Liver (tissue), 9 donors: Measurements from ENCODE around the gene SSR3. TPM values are rescaled to one million over a fixed set of nuclear protein-coding genes. Genes with fewer than 3 reads are reported as not detected.
"Not testable (repeated sequence)": the region's sequence is repeated elsewhere in the genome, so short reads cannot be mapped to it uniquely, and the experiment has no call there.

ENCODE experiments used
- DNase-seq: peaks from one replicate; pipeline ENCODE4 v3.0.0-alpha.2; 2017; ENCODE audit warnings: low spot score
- H3K27ac ChIP-seq, 2 donors: one replicate each; pipeline ENCODE4 v1.7.0; 2013; ENCODE audit warnings: inconsistent platforms in 2 of 2, low read length in 2 of 2, control low read depth in 1 of 2, low read depth in 1 of 2, mild to moderate bottlenecking in 1 of 2
- H3K27me3 ChIP-seq, 4 donors: one replicate each; pipeline versions ENCODE4 v1.6.1 to v1.7.0; 2013; ENCODE audit warnings: low read length in 3 of 4, inconsistent platforms in 1 of 4, mild to moderate bottlenecking in 1 of 4, moderate library complexity in 1 of 4; ENCODE audit not compliant: control insufficient read depth in 4 of 4, insufficient read depth in 4 of 4
- H3K36me3 ChIP-seq, 4 donors: one replicate each; pipeline versions ENCODE4 v1.6.1 to v1.7.0; 2013; ENCODE audit warnings: low read length in 3 of 4, mild to moderate bottlenecking in 3 of 4, low read depth in 1 of 4, moderate library complexity in 1 of 4; ENCODE audit not compliant: control insufficient read depth in 4 of 4, insufficient read depth in 3 of 4
- H3K4me1 ChIP-seq, 4 donors: one replicate each; pipeline versions ENCODE4 v1.6.1 to v1.7.0; 2013; ENCODE audit warnings: low read length in 3 of 4, mild to moderate bottlenecking in 3 of 4, moderate library complexity in 1 of 4; ENCODE audit not compliant: control insufficient read depth in 4 of 4, insufficient read depth in 4 of 4
- H3K4me3 ChIP-seq, 3 donors: one replicate each; pipeline versions ENCODE4 v1.6.1 to v1.7.0; 2013; ENCODE audit warnings: low read length in 3 of 3, control low read depth in 1 of 3, low read depth in 1 of 3, mild to moderate bottlenecking in 1 of 3
- H3K9ac ChIP-seq, 2 donors: one replicate each; pipeline ENCODE4 v1.7.0; 2013; ENCODE audit warnings: low read length in 2 of 2, mild to moderate bottlenecking in 2 of 2, moderate library complexity in 2 of 2, control low read depth in 1 of 2, low read depth in 1 of 2
- H3K9me3 ChIP-seq, 4 donors: one replicate each; pipeline versions ENCODE4 v1.6.1 to v1.7.0; 2013; ENCODE audit warnings: low read length in 3 of 4; ENCODE audit not compliant: control insufficient read depth in 4 of 4
- ATF3 ChIP-seq: IDR thresholded peaks from 2 replicates; pipeline ENCODE4 v1.6.1; 2016; ENCODE audit warnings: antibody characterized with exemption
- EGR1 ChIP-seq, 2 donors: IDR thresholded peaks; 2 replicates each; pipeline ENCODE4 v1.6.1; 2016 to 2018; ENCODE audit warnings: antibody characterized with exemption in 2 of 2, low read depth in 2 of 2
- HNF4G ChIP-seq: IDR thresholded peaks from 2 replicates; pipeline ENCODE4 v1.6.1; 2016; ENCODE audit warnings: antibody characterized with exemption
- RAD21 ChIP-seq, 2 donors: IDR thresholded peaks; 2 replicates each; pipeline ENCODE4 v1.6.1; 2016; ENCODE audit warnings: antibody characterized with exemption in 2 of 2, mild to moderate bottlenecking in 2 of 2
- REST ChIP-seq: IDR thresholded peaks from 2 replicates; pipeline ENCODE4 v1.6.1; 2016; ENCODE audit warnings: antibody characterized with exemption, mild to moderate bottlenecking
- RXRA ChIP-seq, 2 donors: IDR thresholded peaks; 2 replicates each; pipeline ENCODE4 v1.6.1; 2017 to 2018; ENCODE audit warnings: antibody characterized with exemption in 2 of 2, mild to moderate bottlenecking in 1 of 2
- TAF1 ChIP-seq: conservative IDR thresholded peaks from 2 replicates; pipeline ENCODE4 v1.6.1; 2016; ENCODE audit warnings: antibody characterized with exemption, mild to moderate bottlenecking
- WGBS: extraction: QIAGEN DNeasy Blood & Tissue Kit; methylation state at CpG from one replicate; pipeline ENCODE4 v1.1.7; 2013; 5-methylcytosine and 5-hydroxymethylcytosine counted together
- polyA plus RNA-seq, 2 donors: library from polyadenylated mRNA; stranded (reverse) in 1 of 2; unstranded in 1 of 2; fragments of 200-250 nt in 1 of 2; fragments of >200 nt in 1 of 2; fragmentation: Nextera tagmentation in 1 of 2; extraction: Ambion mirVana in 1 of 2; gene quantifications; one replicate each; pipeline versions ENCODE4 v1.2.1 to v1.2.3, GENCODE V29; 2013 to 2015
- total RNA-seq, 2 donors: library from RNA; depleted of rRNA; stranded (reverse); fragments of >200 nt; gene quantifications; one replicate each; pipeline ENCODE4 v1.2.3, GENCODE V29; 2014
- TF ChIP-seq, protein P1 (sequence below): IDR thresholded peaks from 2 replicates; pipeline ENCODE4 v1.6.1; 2016; ENCODE audit warnings: antibody characterized with exemption
- TF ChIP-seq, protein P2 (sequence below): fragments of 150-350 bp; IDR thresholded peaks from 2 replicates; pipeline ENCODE4 v1.5.1; 2017; ENCODE audit warnings: improper control_type of control experiment, low read depth, low read length; ENCODE audit not compliant: missing input control
- donor health status: healthy.
- donor health status: healthy.
- donor health status: healthy.
- donor health status: healthy.
- donor health status: healthy.

SSR3 gene
- total and polyA plus RNA-seq, 4 donors: 63.7 to 168 (median 115) TPM

- no peak for DNase-seq
- Histone ChIP-seq H3K4me1 (peaks cover 0 to 10% (median 5%) of the 10 kb centered on the region in 4 donors), H3K9ac (no peak overlapping the region), H3K27me3 (no peaks in the 10 kb centered on the region), H3K9me3 (no peaks in the 10 kb centered on the region), H3K27ac (no peak overlapping the region), H3K36me3 (no peaks in the 10 kb centered on the region), H3K4me3 (no peak overlapping the region)
- TF ChIP-seq ATF3 (no peak), TAF1 (no peak), HNF4G (no peak), RAD21 (IDR thresholded peaks at IDR 0.05) (no peak), EGR1 (IDR thresholded peaks at IDR 0.05; ENCODE audit: low read depth in 2 of 2) (no peak)
- TF ChIP-seq, protein P1, sequence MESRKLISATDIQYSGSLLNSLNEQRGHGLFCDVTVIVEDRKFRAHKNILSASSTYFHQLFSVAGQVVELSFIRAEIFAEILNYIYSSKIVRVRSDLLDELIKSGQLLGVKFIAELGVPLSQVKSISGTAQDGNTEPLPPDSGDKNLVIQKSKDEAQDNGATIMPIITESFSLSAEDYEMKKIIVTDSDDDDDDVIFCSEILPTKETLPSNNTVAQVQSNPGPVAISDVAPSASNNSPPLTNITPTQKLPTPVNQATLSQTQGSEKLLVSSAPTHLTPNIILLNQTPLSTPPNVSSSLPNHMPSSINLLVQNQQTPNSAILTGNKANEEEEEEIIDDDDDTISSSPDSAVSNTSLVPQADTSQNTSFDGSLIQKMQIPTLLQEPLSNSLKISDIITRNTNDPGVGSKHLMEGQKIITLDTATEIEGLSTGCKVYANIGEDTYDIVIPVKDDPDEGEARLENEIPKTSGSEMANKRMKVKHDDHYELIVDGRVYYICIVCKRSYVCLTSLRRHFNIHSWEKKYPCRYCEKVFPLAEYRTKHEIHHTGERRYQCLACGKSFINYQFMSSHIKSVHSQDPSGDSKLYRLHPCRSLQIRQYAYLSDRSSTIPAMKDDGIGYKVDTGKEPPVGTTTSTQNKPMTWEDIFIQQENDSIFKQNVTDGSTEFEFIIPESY: no peak
These were observed 38.9 kb upstream of the SSR3 start for GRCh38 chr3:156593814-156594213.

- H3K9ac ChIP-seq, DNase-seq, H3K27ac ChIP-seq, H3K4me3 ChIP-seq, H3K36me3 ChIP-seq, H3K27me3 ChIP-seq, H3K9me3 ChIP-seq: not testable (repeated sequence)
- 97% methylated on average over 5 of the region's 5 CpGs for WGBS
- H3K4me1 ChIP-seq: peaks cover 0 to 13% (median 7%) of the 10 kb centered on the region in 4 donors
These were observed 34.9 kb upstream of the SSR3 start for GRCh38 chr3:156589806-156590205.

DNA sequence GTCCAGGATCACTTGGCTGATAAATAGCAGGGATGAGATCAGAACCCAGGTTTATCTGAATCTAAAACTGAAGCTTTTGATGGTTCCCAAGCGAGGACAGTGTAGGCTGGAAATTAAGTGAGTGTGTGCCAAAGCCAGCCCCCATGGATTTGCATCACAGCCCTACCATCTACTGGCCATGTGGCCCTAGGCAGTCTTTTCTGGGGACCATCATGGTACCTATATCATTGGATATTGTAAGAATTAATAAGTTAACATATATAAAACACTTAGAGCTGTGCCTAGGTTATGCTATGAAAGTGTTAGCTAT is 32.8 kb upstream of the SSR3 start:
- H3K27ac ChIP-seq: no peak overlapping the region
- TF ChIP-seq, protein P2, sequence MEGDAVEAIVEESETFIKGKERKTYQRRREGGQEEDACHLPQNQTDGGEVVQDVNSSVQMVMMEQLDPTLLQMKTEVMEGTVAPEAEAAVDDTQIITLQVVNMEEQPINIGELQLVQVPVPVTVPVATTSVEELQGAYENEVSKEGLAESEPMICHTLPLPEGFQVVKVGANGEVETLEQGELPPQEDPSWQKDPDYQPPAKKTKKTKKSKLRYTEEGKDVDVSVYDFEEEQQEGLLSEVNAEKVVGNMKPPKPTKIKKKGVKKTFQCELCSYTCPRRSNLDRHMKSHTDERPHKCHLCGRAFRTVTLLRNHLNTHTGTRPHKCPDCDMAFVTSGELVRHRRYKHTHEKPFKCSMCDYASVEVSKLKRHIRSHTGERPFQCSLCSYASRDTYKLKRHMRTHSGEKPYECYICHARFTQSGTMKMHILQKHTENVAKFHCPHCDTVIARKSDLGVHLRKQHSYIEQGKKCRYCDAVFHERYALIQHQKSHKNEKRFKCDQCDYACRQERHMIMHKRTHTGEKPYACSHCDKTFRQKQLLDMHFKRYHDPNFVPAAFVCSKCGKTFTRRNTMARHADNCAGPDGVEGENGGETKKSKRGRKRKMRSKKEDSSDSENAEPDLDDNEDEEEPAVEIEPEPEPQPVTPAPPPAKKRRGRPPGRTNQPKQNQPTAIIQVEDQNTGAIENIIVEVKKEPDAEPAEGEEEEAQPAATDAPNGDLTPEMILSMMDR: no peak
- TF ChIP-seq REST (no peak), RXRA (IDR thresholded peaks at IDR 0.05) (no peak), HNF4G (no peak)
- H3K9ac ChIP-seq: no peak overlapping the region
- 87% methylated on average over 1 of the region's 1 CpG for WGBS
- no peaks in the 10 kb centered on the region for H3K27me3 ChIP-seq
- no peaks in the 10 kb centered on the region for H3K36me3 ChIP-seq
- no peak for DNase-seq
- H3K4me3 ChIP-seq: no peak overlapping the region
- H3K9me3 ChIP-seq: no peaks in the 10 kb centered on the region
- peaks cover 0 to 6% (median 0%) of the 10 kb centered on the region in 4 donors for H3K4me1 ChIP-seq
